Lower leg skin (tissue), 4 donors: ENCODE data around the gene NBAS. TPM values are rescaled to one million over a fixed set of nuclear protein-coding genes. Genes with fewer than 3 reads are reported as not detected.

ENCODE experiments used
- DNase-seq, 2 donors: peaks; one replicate each; pipeline ENCODE4 v3.0.0-alpha.2; 2019; ENCODE audit warnings: low spot score in 2 of 2
- H3K4me3 ChIP-seq: fragments of 200-600 bp; sonication (generic); 2 replicates; pipeline ENCODE4 v1.5.1; 2017; ENCODE audit warnings: mild to moderate bottlenecking, low read depth; ENCODE audit not compliant: poor library complexity, severe bottlenecking
- CTCF ChIP-seq, 3 donors: fragments of 450-650 bp; IDR thresholded peaks; one replicate each; pipeline ENCODE4 v1.5.1; 2016; ENCODE audit warnings: antibody characterized with exemption in 3 of 3, mild to moderate bottlenecking in 3 of 3, moderate library complexity in 2 of 3
- POLR2A ChIP-seq, 2 donors: fragments of 450-650 bp; IDR thresholded peaks; one replicate each; pipeline ENCODE4 v1.6.1; 2016 to 2017; ENCODE audit warnings: antibody characterized with exemption in 2 of 2, mild to moderate bottlenecking in 1 of 2, moderate library complexity in 1 of 2
- WGBS, 2 donors: methylation state at CpG; one replicate each; pipeline ENCODE4 v1.1.5; 2018; 5-methylcytosine and 5-hydroxymethylcytosine counted together
- intact Hi-C: fragments of 100-400 bp; cut with DNase I; formaldehyde crosslinking; loops from one replicate; pipeline ENCODE4 v1.15.0; 2023; ENCODE audit warnings: low total_unique reads
- total RNA-seq, 4 donors: library from RNA; depleted of rRNA; stranded (reverse); fragments of >200 nt; gene quantifications; one replicate each; pipeline ENCODE4 v1.1.0, GENCODE V29; 2016

Gene NBAS
- total RNA-seq, 4 donors from 2014 or later, result 26.6 to 40.2 (median 38.3) TPM

DNA sequence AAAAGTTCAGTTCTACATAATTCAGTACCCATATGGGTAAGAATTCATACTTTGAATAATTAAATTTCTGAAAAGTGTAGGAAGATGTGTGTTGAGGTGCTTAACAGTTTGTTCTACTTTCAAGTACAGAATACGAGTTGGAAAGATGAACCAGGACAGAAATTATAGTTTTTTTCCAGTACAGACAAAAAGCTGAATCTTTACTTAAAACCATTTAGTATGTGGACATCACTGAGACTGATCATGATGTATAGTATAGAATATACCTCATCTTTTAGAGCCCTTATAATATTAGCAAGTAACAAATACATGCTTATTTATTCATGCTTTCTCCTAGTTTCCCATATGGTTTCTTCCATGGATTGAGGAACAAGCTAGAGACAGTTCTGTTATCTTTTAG is 40.5 kb upstream of the NBAS start:
- WGBS, 2 donors, result 92 to 100% methylated on average over 1 of the region's 1 CpG
- no peak overlapping the region for H3K4me3 ChIP-seq
- TF ChIP-seq CTCF (IDR thresholded peaks at IDR 0.05) (no peak), POLR2A (IDR thresholded peaks at IDR 0.05) (no peak)
- DNase-seq, result no peak
- intact Hi-C loops, result no loop called here

DNA sequence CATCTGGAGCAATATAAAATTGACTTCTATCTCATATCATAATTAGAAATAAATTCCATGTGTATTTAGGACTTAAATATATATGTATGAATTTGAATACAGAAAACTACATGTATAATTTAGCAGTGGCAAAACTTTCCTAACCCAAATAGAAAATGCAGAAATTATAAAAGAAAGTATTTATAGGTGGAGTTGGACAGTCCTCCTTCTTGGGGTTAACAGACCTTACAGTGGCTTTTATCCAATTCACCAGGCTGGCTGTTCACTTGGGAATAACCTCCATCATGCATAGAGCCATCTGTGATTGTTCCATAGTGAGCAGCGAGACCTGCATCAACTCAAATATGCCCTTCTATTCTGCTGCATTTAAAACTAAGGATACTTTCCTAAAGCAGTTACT is 38.9 kb upstream of the NBAS start:
- intact Hi-C loops, result no loop called here
- TF ChIP-seq POLR2A (IDR thresholded peaks at IDR 0.05), result no peak
- no peak for TF ChIP-seq CTCF (IDR thresholded peaks at IDR 0.05)

GRCh38 chr2:15596968-15597367 is 35.8 kb upstream of the NBAS start:
- intact Hi-C loops, result no loop called here
- 88 to 91% methylated on average over 4 of the region's 4 CpGs for WGBS, 2 donors
- no peak for DNase-seq
- TF ChIP-seq POLR2A (IDR thresholded peaks at IDR 0.05) (no peak), CTCF (IDR thresholded peaks at IDR 0.05) (no peak)
- no peak overlapping the region for H3K4me3 ChIP-seq

More for the DNA sequence above, 38.9 kb upstream of the NBAS start:
- DNase-seq, result no peak
- 92 to 94% methylated on average over 1 of the region's 1 CpG for WGBS, 2 donors
- H3K4me3 ChIP-seq, result no peak overlapping the region

DNA sequence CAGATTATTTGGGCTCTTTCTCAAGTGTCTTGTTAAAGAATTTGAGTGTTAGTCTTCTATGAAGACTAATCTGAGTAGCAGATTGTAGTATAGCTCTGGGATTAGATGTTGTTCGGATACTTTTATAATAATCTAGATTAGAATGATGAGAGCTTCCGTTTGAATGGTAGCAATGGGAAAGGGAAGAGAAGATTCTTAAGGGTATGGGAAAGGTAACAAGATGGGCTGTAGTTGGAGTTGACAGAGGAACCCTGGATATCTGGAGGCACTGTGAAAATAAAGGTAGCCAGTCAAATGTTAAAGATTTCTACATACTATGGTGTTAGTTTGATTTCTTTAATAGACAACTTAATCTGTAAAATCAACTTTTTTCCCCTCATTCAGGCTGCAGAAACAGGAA is 35.2 kb upstream of the NBAS start:
- TF ChIP-seq POLR2A (IDR thresholded peaks at IDR 0.05) (no peak), CTCF (IDR thresholded peaks at IDR 0.05) (no peak)
- H3K4me3 ChIP-seq, result no peak overlapping the region
- 82 to 94% methylated on average over 2 of the region's 2 CpGs for WGBS, 2 donors

DNA sequence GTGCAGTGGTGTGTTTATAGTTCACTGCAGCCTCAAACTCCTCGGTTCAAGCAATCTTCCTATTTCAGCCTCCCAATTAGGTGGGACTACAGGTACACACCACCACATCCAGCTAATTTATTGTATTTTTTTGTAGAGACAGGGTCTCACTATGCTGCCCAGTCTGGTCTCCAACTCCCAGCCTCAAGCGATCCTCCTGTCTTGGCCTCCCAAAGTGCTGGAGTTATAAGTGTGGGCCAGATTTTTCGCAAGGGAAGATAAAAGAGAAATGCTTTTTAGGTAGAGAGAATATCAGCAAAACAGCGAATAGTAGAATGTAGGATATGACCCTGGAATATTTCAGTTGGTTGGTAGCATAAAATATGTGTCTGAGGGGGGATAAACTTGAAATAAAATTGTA is 34.8 kb upstream of the NBAS start:
- WGBS, 2 donors, result 97 to 98% methylated on average over 4 of the region's 4 CpGs
- intact Hi-C loops, result no loop called here
- no peak for DNase-seq
- H3K4me3 ChIP-seq, result no peak overlapping the region
- TF ChIP-seq CTCF (IDR thresholded peaks at IDR 0.05) (no peak), POLR2A (IDR thresholded peaks at IDR 0.05) (no peak)

More for the DNA sequence above, 35.2 kb upstream of the NBAS start:
- no peak for DNase-seq
- intact Hi-C loops, result no loop called here

DNA sequence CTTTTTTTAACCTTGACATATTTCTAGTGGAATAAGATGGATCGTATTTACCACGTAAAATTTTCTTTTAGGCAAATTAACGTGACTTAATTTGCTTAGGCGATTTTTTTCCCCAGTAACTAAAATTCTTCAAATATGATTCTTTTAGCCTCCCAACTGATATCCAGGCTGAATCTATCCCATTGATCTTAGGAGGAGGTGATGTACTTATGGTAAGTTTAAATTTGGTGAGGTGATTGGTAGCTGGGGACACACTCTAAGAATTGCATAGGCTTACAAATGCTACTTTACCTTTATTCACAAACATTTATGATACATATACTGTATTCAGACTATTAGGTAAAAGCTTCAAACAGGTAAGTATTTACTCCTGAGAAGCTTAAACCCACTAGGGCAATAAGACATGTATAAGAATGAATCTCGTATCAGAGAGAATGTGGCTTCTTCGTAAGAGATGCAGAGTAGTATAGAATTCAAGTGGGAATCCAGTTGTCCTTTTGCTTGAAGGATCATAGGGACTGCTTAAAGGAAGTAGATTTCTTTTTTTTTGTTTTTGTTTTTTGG is 34.3 kb upstream of the NBAS start:
- no peak for DNase-seq
- WGBS, 2 donors, result 95 to 98% methylated on average over 6 of the region's 6 CpGs

More for the DNA sequence above, 34.3 kb upstream of the NBAS start:
- intact Hi-C loops, result no loop called here
- H3K4me3 ChIP-seq, result no peak overlapping the region
- TF ChIP-seq POLR2A (IDR thresholded peaks at IDR 0.05) (no peak), CTCF (IDR thresholded peaks at IDR 0.05) (no peak)
